Measurements from ENCODE around the gene AOPEP.

Gene AOPEP

GRCh38 chr9:94713436-94714215, 12.9 kb upstream of the AOPEP start:
- no peak overlapping the region for H3K4me3 ChIP-seq (ENCODE audit: low read length)
- no peak for DNase-seq (ENCODE audit: low read depth, low spot score)

GRCh38 chr9:94714494-94714893, 12.0 kb upstream of the AOPEP start:
- H3K4me3 ChIP-seq (ENCODE audit: low read length), result no peak overlapping the region
- no peak for DNase-seq (ENCODE audit: low read depth, low spot score)

GRCh38 chr9:94717761-94718160, 8.7 kb upstream of the AOPEP start:
- DNase-seq (ENCODE audit: low read depth, low spot score), result no peak
- no peak overlapping the region for H3K4me3 ChIP-seq (ENCODE audit: low read length)

GRCh38 chr9:94718936-94719335, 7.6 kb upstream of the AOPEP start:
- DNase-seq (ENCODE audit: low read depth, low spot score), result no peak
- H3K4me3 ChIP-seq (ENCODE audit: low read length), result no peak overlapping the region

- DNase-seq (ENCODE audit: low read depth, low spot score), result no peak
- no peak overlapping the region for H3K4me3 ChIP-seq (ENCODE audit: low read length)
Measured at GRCh38 chr9:94719878-94720277, 6.6 kb upstream of the AOPEP start.

- H3K4me3 ChIP-seq (ENCODE audit: low read length), result no peak overlapping the region
- DNase-seq (ENCODE audit: low read depth, low spot score), result no peak
Measured at GRCh38 chr9:94720846-94721549, 5.5 kb upstream of the AOPEP start.

GRCh38 chr9:94721754-94722153, 4.7 kb upstream of the AOPEP start:
- DNase-seq (ENCODE audit: low read depth, low spot score), result no peak
- H3K4me3 ChIP-seq (ENCODE audit: low read length), result no peak overlapping the region

- DNase-seq (ENCODE audit: low read depth, low spot score), result no peak
- no peak overlapping the region for H3K4me3 ChIP-seq (ENCODE audit: low read length)
Measured at GRCh38 chr9:94725293-94725692, 1.2 kb upstream of the AOPEP start.

- DNase-seq (ENCODE audit: low read depth, low spot score), result no peak
- no peak overlapping the region for H3K4me3 ChIP-seq (ENCODE audit: low read length)
Measured at GRCh38 chr9:94728719-94729118, 2.2 kb downstream of the AOPEP start.

- DNase-seq (ENCODE audit: low read depth, low spot score), result no peak
- H3K4me3 ChIP-seq (ENCODE audit: low read length), result no peak overlapping the region
Measured at GRCh38 chr9:94729199-94729598, 2.7 kb downstream of the AOPEP start.

GRCh38 chr9:94734054-94734754, 7.7 kb downstream of the AOPEP start:
- no peak for DNase-seq (ENCODE audit: low read depth, low spot score)
- H3K4me3 ChIP-seq (ENCODE audit: low read length), result no peak overlapping the region

- no peak for DNase-seq (ENCODE audit: low read depth, low spot score)
- no peak overlapping the region for H3K4me3 ChIP-seq (ENCODE audit: low read length)
Measured at GRCh38 chr9:94736759-94737158, 10.3 kb downstream of the AOPEP start.

- DNase-seq (ENCODE audit: low read depth, low spot score), result no peak
Measured at GRCh38 chr9:94740145-94740840, 13.8 kb downstream of the AOPEP start.

GRCh38 chr9:94741866-94742265, 15.4 kb downstream of the AOPEP start:
- no peak for DNase-seq (ENCODE audit: low read depth, low spot score)
- H3K4me3 ChIP-seq (ENCODE audit: low read length), result no peak overlapping the region

More at GRCh38 chr9:94740145-94740840, 13.8 kb downstream of the AOPEP start:
- H3K4me3 ChIP-seq (ENCODE audit: low read length), result no peak overlapping the region

- no peak overlapping the region for H3K4me3 ChIP-seq (ENCODE audit: low read length)
- DNase-seq (ENCODE audit: low read depth, low spot score), result no peak
Measured at GRCh38 chr9:94743035-94743954, 16.8 kb downstream of the AOPEP start.

- no peak overlapping the region for H3K4me3 ChIP-seq (ENCODE audit: low read length)
- no peak for DNase-seq (ENCODE audit: low read depth, low spot score)
Measured at GRCh38 chr9:94745806-94746540, 19.5 kb downstream of the AOPEP start.

GRCh38 chr9:94746541-94747370, 20.3 kb downstream of the AOPEP start:
- no peak overlapping the region for H3K4me3 ChIP-seq (ENCODE audit: low read length)
- DNase-seq (ENCODE audit: low read depth, low spot score), result no peak
